ENCODE data around the gene IFNGR2. TPM values are rescaled to one million over a fixed set of nuclear protein-coding genes. Genes with fewer than 3 reads are reported as not detected.
"Not testable (repeated sequence)": the region's sequence is repeated elsewhere in the genome, so short reads cannot be mapped to it uniquely, and the experiment has no call there.

Gene IFNGR2
- total RNA-seq, 2 experiments from 2014 or later: 16.4 to 18.9 TPM

DNA sequence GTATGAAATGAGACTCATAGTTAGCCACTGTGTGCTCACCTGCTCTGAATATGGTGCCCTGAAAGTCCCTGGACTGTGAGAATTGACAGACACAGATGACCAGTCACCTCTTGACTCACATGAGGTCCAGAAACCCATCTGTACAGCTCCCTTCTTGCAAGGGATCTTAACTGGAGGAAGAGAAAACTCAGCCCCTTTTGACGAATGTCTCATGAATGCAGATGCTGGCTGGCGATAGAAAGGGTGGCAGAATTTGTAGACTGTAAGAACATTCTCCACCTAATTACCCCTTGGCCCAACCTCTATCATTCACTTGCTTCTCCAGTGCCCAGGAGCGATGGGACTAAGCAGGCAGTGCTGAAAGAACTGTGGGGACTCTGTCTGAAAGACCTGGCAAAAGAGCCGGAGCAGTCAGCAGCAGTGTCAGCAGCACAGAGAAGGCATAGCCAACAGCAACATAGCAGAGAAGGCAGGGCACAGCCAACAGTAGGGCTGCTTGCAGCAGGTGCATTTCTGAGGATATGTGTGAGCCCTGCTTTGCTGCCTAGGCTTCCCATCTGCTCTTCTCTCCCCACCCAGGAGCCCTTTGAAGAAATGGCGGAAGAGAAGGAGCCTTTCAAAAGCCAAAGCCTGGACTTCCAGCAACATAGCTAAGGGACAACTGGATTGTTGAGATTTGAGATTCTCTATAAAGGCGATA lies 25.8 kb upstream of the IFNGR2 start:
- H3K9me3 Mint-ChIP-seq (ENCODE audit: low read depth): no peaks in the 10 kb centered on the region
- peaks cover 2% of the 10 kb centered on the region for H3K27me3 Mint-ChIP-seq
- ATAC-seq (no peak), DNase-seq (no peak)
- H3K4me1 Mint-ChIP-seq: peaks cover 40% of the 10 kb centered on the region
- no peak overlapping the region for H3K27ac Mint-ChIP-seq
- intact Hi-C loops (cut with DNase I, micrococcal nuclease): no loop called here
- CTCF ChIA-PET: interaction anchor here (0.7 to 2.0 kb wide), 10 partner anchors 16 to 235 kb away, joined by 3 to 12 read pairs (median 4); partner anchors contain the start of gene IFNAR1
- POLR2A ChIA-PET: no interaction called here
- H3K36me3 Mint-ChIP-seq (ENCODE audit: low read depth): no peaks in the 10 kb centered on the region
- H3K4me3 Mint-ChIP-seq: no peak overlapping the region

DNA sequence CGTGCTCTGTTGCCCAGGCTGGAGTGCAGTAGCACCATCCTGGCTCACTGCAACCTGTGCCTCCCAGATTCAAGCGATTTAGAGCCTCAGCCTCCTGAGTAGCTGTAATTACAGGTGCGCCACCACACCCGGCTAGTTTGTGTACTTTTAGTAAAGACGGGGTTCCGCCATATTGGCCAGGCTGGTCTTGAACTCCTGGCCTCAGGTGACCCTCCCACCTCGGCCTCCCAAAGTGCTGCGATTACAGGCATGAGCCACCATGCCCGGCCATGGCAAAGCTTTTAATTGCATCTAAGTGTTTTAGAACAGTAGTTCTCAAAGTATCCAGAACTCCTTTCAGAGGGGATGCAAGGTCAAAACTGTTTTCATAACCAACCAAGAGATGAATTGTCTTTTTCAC lies 25.1 kb upstream of the IFNGR2 start:
- H3K4me3 Mint-ChIP-seq: no peak overlapping the region
- no peak overlapping the region for H3K27ac Mint-ChIP-seq
- intact Hi-C loops (cut with DNase I, micrococcal nuclease): no loop called here
- ChIA-PET POLR2A (no interaction called here), CTCF (interaction anchor here (0.7 to 1.9 kb wide), 5 partner anchors 16 to 235 kb away, joined by 3 to 7 read pairs (median 4); no protein-coding TSS in a partner anchor)
- H3K36me3 Mint-ChIP-seq (ENCODE audit: low read depth): no peaks in the 10 kb centered on the region
- H3K4me1 Mint-ChIP-seq: peaks cover 47% of the 10 kb centered on the region
- no peaks in the 10 kb centered on the region for H3K9me3 Mint-ChIP-seq (ENCODE audit: low read depth)
- ATAC-seq (no peak), DNase-seq (no peak)
- peaks cover 2% of the 10 kb centered on the region for H3K27me3 Mint-ChIP-seq

DNA sequence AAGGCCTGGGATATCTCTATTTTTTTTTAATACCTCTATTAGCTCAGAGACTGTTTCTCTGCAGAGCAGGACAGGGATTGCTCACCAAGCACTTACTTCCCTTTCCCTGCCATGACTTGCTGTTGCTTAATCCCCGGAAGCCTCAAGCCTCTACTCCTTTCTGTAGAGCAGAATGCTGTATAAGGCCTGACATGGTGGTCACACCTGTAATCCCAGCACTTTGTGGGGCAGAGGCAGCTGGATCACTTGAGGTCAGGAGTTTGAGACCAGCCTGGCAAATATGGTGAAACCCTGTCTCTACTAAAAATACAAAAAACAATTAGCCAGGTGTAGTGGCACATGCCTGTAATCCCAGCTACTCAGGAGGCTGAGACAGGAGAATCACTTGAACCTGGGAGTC lies 23.3 kb upstream of the IFNGR2 start:
- ChIA-PET CTCF (interaction anchor here (0.6 to 2.7 kb wide), 12 partner anchors 8 to 183 kb away, joined by 3 to 24 read pairs (median 3); no protein-coding TSS in a partner anchor), POLR2A (interaction anchor here (0.8 to 1.0 kb wide), 2 partner anchors 18 to 55 kb away, joined by 4 to 5 read pairs; partner anchors contain the start of gene IFNAR1)
- not testable (repeated sequence) for DNase-seq; H3K36me3 Mint-ChIP-seq (ENCODE audit: low read depth); H3K9me3 Mint-ChIP-seq (ENCODE audit: low read depth); H3K27me3 Mint-ChIP-seq; ATAC-seq
- intact Hi-C loops (cut with DNase I, micrococcal nuclease): loop anchor here (1.0 to 10.0 kb wide), 11 partner anchors 19 to 608 kb away; partner anchors contain the start of genes DONSON (in 1 of the 2), GART (in 1 of the 2), IFNAR1 (in 1 of the 2) and IFNGR2 (in 1 of the 2)
- peak overlapping the region; percentile 19 for H3K4me3 Mint-ChIP-seq
- peak overlapping the region; percentile 88 for H3K27ac Mint-ChIP-seq
- peaks cover 61% of the 10 kb centered on the region for H3K4me1 Mint-ChIP-seq

DNA sequence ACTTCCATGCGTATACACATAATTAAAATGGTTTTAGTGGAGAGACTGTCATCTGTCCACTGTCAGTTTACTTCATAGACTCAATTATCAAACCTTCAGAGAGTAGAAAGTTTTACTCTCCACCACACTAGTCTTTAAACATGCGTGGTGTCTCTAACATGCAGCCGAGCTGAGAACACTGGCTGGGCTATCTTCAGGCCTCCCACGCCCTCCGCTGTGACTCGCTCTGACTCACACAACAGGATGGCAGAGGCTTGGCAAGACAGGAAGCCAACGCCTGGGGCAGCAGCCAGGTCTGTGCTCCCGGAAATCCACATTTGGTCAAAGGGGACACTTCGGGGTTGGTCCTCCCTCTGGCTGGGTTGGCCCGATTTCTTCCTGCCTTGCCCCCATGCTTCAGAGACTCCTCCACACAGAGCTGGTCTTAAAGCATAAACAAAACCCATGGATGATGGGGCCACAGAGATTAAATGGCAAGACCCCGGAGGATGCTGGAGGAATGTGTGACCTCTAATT lies 22.7 kb upstream of the IFNGR2 start:
- Mint-ChIP-seq H3K27me3 (peaks cover 4% of the 10 kb centered on the region), H3K27ac (peak overlapping the region; percentile 88), H3K4me3 (peak overlapping the region; percentile 19), H3K36me3 (ENCODE audit: low read depth) (no peaks in the 10 kb centered on the region), H3K9me3 (ENCODE audit: low read depth) (no peaks in the 10 kb centered on the region), H3K4me1 (peaks cover 62% of the 10 kb centered on the region)
- CTCF ChIA-PET: interaction anchor here (0.8 to 2.7 kb wide), 7 partner anchors 11 to 184 kb away, joined by 3 to 24 read pairs (median 5); no protein-coding TSS in a partner anchor
- DNase-seq: peak; percentile 96
- ATAC-seq: peak; percentile 85
- POLR2A ChIA-PET: interaction anchor here (0.8 to 1.0 kb wide), 2 partner anchors 19 to 56 kb away, joined by 4 to 5 read pairs; partner anchors contain the start of gene IFNAR1
- intact Hi-C loops (cut with DNase I, micrococcal nuclease): loop anchor here (1.0 to 10.0 kb wide), 11 partner anchors 19 to 608 kb away; partner anchors contain the start of genes DONSON (in 1 of the 2), GART (in 1 of the 2), IFNAR1 (in 1 of the 2) and IFNGR2 (in 1 of the 2)

DNA sequence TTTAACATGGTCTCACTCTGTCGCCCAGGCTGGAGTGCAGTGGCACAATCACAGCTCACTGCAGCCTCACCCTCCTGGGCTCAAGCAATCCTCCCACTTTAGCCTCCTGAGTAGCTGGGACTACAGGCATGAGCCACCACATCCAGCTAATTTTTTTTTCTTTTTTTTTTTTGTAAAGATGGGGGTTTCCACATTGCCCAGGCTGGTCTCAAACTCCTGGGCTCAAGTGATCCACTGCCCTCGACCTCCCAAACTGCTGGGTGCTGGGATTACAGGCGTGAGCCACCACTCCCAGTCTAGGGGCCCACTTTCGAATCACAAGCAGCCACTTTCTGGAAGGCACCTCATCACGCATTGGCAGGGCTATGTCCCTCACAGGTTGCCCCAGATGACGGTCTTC lies 21.8 kb upstream of the IFNGR2 start:
- H3K36me3 Mint-ChIP-seq (ENCODE audit: low read depth); H3K9me3 Mint-ChIP-seq (ENCODE audit: low read depth); H3K4me3 Mint-ChIP-seq; DNase-seq; H3K27ac Mint-ChIP-seq; ATAC-seq; POLR2A ChIA-PET; H3K27me3 Mint-ChIP-seq: not testable (repeated sequence)
- CTCF ChIA-PET: interaction anchor here (0.5 to 2.7 kb wide), 9 partner anchors 12 to 185 kb away, joined by 3 to 24 read pairs (median 4); no protein-coding TSS in a partner anchor
- H3K4me1 Mint-ChIP-seq: peaks cover 63% of the 10 kb centered on the region
- intact Hi-C loops (cut with DNase I, micrococcal nuclease): loop anchor here (2.0 to 10.0 kb wide), 5 partner anchors 63 to 609 kb away; partner anchors contain the start of genes DONSON (in 1 of the 2), GART (in 1 of the 2), PAXBP1 (in 1 of the 2) and SON (in 1 of the 2)

DNA sequence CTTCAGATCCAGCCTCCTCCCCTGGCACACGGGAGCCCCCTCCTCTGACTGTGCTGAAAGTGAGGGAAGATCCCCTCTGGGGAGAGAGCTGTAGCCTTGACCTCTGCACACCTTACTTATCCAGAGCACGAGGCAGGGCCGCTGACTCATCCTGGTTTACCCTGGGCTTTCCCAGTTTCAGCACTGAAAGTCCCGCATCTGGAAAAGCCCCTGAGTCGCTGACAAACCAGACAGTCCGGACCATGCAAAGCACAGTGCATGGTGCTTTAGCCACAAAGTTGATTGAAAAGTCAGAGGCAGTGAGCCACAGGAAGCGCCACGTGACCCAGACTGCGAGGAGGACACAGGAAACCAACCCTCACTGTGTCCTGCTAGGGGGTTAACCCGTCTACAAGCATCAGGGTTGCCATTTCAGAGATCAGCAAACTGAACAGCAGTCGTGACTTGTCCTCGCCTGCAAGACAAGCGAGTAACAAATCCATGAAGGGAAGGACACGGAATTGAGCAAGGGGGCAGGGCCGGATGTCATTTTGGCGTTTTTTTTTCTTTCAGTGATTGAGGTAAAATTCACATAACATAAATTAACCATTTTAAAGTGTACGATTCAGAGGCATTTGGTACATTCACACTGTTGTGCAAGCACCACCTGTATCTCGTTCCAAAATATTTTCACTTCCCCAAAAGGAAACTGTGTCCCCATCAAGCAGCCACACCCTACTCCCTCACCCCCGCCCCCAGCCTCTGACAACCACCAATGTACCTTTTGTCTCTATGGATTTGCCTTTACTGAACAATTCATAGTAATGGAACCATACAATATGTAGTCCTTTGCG lies 19.9 kb upstream of the IFNGR2 start:
- H3K36me3 Mint-ChIP-seq (ENCODE audit: low read depth): no peaks in the 10 kb centered on the region
- H3K27ac Mint-ChIP-seq: peak overlapping the region; percentile 45
- CTCF ChIA-PET: interaction anchor here (0.6 to 1.8 kb wide), 6 partner anchors 9 to 222 kb away, joined by 3 to 9 read pairs (median 4); no protein-coding TSS in a partner anchor
- H3K4me3 Mint-ChIP-seq: peak overlapping the region; percentile 54
- ATAC-seq: peak; percentile 67
- peak; percentile 87 for DNase-seq
- H3K4me1 Mint-ChIP-seq: peaks cover 63% of the 10 kb centered on the region
- H3K27me3 Mint-ChIP-seq: peaks cover 4% of the 10 kb centered on the region
- intact Hi-C loops (cut with DNase I, micrococcal nuclease): loop anchor here (1.0 to 10.0 kb wide), 8 partner anchors 23 to 611 kb away; partner anchors contain the start of genes DONSON (in 1 of the 2), GART (in 1 of the 2), IFNAR1 (in 1 of the 2) and PAXBP1 (in 1 of the 2)
- H3K9me3 Mint-ChIP-seq (ENCODE audit: low read depth): no peaks in the 10 kb centered on the region
- POLR2A ChIA-PET: interaction anchor here (0.6 to 1.0 kb wide), 2 partner anchors 51 to 165 kb away, joined by 3 read pairs; no protein-coding TSS in a partner anchor

DNA sequence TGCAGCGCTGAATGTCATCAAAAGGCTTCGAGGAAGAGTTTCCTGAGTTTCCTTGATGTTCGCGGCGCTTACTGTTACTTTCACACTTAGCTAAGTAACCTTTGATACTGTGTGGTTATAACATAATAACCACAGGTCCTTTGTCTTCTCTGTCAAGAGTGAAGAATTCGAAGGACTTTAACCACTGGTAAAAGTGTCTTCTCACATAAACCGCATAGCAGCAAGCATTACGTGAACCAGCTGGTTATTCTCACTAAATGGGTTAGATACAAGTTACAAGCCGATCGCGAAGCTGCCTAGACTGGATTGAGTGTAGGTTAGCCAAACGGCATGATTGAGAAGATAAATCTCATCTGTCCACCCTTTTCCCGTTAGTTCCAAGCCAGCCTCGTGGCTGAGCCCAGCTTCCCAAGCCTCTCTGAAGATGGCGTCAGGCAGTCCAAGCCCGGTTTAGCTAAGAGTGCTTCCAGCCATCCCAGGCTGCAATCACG lies 18.3 kb upstream of the IFNGR2 start:
- Mint-ChIP-seq H3K36me3 (ENCODE audit: low read depth) (no peaks in the 10 kb centered on the region), H3K4me1 (peaks cover 56% of the 10 kb centered on the region), H3K27me3 (peaks cover 7% of the 10 kb centered on the region), H3K4me3 (peak overlapping the region; percentile 54), H3K27ac (no peak overlapping the region), H3K9me3 (ENCODE audit: low read depth) (no peaks in the 10 kb centered on the region)
- POLR2A ChIA-PET: interaction anchor here (0.6 to 1.7 kb wide), 5 partner anchors 24 to 627 kb away, joined by 3 to 9 read pairs (median 4); partner anchors contain the start of genes IFNAR1 and TMEM50B
- peak; percentile 54 for DNase-seq
- ATAC-seq: peak; percentile 12
- CTCF ChIA-PET: interaction anchor here (0.5 to 2.2 kb wide), 18 partner anchors 11 to 896 kb away, joined by 3 to 15 read pairs (median 4); partner anchors contain the start of gene TMEM50B
- intact Hi-C loops (cut with DNase I, micrococcal nuclease): loop anchor here (1.0 to 10.0 kb wide), 6 partner anchors 21 to 613 kb away; partner anchors contain the start of genes DONSON (in 1 of the 2), GART (in 1 of the 2), PAXBP1 (in 1 of the 2) and SON (in 1 of the 2)

DNA sequence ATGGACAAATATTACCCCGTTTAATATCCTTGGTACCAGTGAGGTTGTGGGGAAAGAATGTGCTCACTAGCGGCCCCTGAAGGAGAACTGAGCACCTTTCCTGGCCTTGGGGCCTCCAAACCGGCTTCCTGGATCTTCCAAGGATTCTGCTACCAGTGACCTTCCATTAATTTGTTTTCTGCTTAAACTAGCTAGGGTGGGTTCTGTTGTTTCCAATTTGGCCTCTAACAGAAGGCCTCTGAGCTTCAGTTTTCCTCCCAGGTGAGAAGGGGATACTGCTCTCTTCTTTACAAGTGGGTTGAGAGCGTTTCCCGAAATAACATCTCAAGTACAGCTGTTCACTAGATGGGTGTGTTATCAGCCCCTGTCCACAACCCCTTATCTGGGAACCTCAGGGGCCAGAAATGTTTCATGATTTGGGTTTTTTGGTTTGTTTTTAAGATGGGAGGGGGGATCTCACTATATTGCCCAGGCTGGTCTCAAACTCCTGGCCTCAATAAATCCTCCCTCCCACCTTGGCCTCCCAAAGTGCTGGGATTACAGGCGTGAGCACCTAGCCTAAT lies 16.9 kb upstream of the IFNGR2 start:
- CTCF ChIA-PET: interaction anchor here (0.5 to 2.0 kb wide), 8 partner anchors 12 to 733 kb away, joined by 3 to 10 read pairs (median 4); no protein-coding TSS in a partner anchor
- intact Hi-C loops (cut with DNase I, micrococcal nuclease): loop anchor here in 1 of 2 experiments (10.0 kb wide), 1 partner anchor 198 kb away; the partner anchor contains the start of gene DONSON
- H3K27me3 Mint-ChIP-seq: peaks cover 7% of the 10 kb centered on the region
- no peak overlapping the region for H3K27ac Mint-ChIP-seq
- no peaks in the 10 kb centered on the region for H3K36me3 Mint-ChIP-seq (ENCODE audit: low read depth)
- DNase-seq: no peak
- POLR2A ChIA-PET: no interaction called here
- H3K4me1 Mint-ChIP-seq: peaks cover 42% of the 10 kb centered on the region
- H3K4me3 Mint-ChIP-seq: no peak overlapping the region
- H3K9me3 Mint-ChIP-seq (ENCODE audit: low read depth): no peaks in the 10 kb centered on the region
- no peak for ATAC-seq

DNA sequence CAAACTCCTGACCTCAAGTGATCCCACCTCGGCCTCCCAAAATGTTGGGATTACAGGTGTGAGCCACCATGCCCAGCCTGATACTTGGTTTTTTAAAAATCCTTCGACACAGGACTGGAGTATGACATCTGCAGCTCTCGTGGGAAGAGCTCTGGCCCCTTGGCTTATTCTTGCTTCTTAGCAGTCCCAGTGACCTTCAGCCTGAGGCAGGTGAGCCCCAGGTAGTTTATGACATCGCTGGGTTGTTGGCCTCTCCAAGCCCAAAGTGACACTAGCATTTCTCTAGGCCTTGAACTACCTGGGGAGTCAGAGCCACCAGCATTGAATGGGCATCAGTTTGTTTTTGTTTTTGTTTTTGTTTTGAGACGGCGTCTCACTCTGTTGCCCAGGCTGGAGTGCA lies 15.9 kb upstream of the IFNGR2 start:
- no peaks in the 10 kb centered on the region for H3K36me3 Mint-ChIP-seq (ENCODE audit: low read depth)
- POLR2A ChIA-PET: no interaction called here
- peaks cover 11% of the 10 kb centered on the region for H3K27me3 Mint-ChIP-seq
- CTCF ChIA-PET: interaction anchor here (0.5 to 2.0 kb wide), 8 partner anchors 8 to 62 kb away, joined by 3 to 10 read pairs (median 4); partner anchors contain the start of gene IFNAR1
- intact Hi-C loops (cut with DNase I, micrococcal nuclease): loop anchor here in 1 of 2 experiments (10.0 kb wide), 1 partner anchor 198 kb away; the partner anchor contains the start of gene DONSON
- DNase-seq: no peak
- peaks cover 33% of the 10 kb centered on the region for H3K4me1 Mint-ChIP-seq
- no peaks in the 10 kb centered on the region for H3K9me3 Mint-ChIP-seq (ENCODE audit: low read depth)
- H3K27ac Mint-ChIP-seq: no peak overlapping the region
- no peak overlapping the region for H3K4me3 Mint-ChIP-seq
- ATAC-seq: no peak

DNA sequence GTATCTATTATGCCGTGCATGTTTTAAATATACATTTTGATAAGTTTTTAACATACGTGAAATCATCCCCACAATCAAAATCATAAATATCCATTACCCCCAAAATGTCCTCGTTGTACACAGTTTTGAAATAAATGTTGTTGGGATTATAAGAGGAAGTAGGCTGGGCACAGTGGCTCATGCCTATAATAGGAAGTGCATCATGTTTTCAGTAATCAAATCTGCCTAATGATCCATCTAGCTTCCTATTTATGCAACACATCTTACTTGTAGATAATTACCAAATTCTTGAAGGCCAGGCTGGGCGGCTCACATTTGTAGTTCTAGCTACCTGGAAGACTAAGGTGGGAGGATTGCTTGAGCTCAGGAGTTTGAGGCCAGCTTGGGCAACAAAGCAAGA lies 15.0 kb upstream of the IFNGR2 start:
- intact Hi-C loops (cut with DNase I, micrococcal nuclease): loop anchor here in 1 of 2 experiments (10.0 kb wide), 1 partner anchor 197 kb away; the partner anchor contains the start of gene DONSON
- POLR2A ChIA-PET: no interaction called here
- H3K36me3 Mint-ChIP-seq (ENCODE audit: low read depth): no peaks in the 10 kb centered on the region
- no peak for ATAC-seq
- no peak for DNase-seq
- peaks cover 24% of the 10 kb centered on the region for H3K4me1 Mint-ChIP-seq
- no peak overlapping the region for H3K27ac Mint-ChIP-seq
- no peaks in the 10 kb centered on the region for H3K9me3 Mint-ChIP-seq (ENCODE audit: low read depth)
- H3K4me3 Mint-ChIP-seq: no peak overlapping the region
- peaks cover 15% of the 10 kb centered on the region for H3K27me3 Mint-ChIP-seq
- CTCF ChIA-PET: interaction anchor here (0.5 to 1.7 kb wide), 8 partner anchors 8 to 550 kb away, joined by 3 to 4 read pairs (median 3); partner anchors contain the start of gene IFNAR1

Measured in activated CD4-positive, alpha-beta T cell treated with anti-CD3 and anti-CD28 coated beads for 36 hours (primary cell).